ENCODE results near the gene CRYBB3.
"Not testable (repeated sequence)": the region's sequence is repeated elsewhere in the genome, so short reads cannot be mapped to it uniquely, and the experiment has no call there.

DNA sequence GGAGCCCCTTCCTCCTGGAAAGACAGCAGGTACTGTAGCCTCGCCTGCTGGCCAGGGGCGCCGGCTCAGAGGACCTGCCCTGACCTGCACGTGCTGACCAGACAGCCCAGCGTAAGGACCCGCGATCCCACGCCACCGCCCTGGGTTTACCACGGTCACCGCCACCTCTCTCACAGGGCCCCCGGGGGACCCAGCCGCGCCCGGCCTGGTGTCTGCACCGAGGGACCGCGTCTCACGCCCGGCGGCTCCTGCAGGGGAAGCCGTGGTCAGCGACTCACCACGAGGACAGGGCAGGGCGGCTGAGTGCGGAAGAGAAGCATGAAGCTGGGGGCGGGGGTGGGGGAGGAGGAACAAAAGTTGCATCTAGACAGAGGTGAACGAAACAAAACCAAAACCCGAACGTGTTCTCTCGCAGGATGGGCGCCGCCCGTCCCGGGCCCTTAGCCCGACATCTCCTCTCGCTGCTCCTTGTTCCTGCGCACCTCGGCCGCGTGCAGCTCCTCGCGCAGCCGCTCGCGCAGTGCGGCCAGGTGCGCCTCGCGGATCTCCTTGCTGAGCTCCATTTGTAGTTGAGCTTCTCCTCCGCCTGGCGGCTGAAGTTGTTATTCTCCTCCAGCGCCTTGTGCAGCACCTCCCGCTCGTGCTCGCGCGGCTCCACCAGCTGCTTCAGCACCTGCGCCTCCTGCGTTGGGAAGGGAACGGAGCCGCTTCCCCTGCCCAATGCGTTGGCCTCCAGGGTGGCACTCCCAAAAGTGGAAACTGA lies 20.6 kb upstream of the CRYBB3 start:
- TF ChIP-seq FOSL1 (IDR thresholded peaks at IDR 0.05; ENCODE audit: low read depth); YY1 (IDR thresholded peaks at IDR 0.05; ENCODE audit: extremely low read depth, insufficient replicate concordance, low read depth, low read length): not testable (repeated sequence)
- TF ChIP-seq, protein P1, sequence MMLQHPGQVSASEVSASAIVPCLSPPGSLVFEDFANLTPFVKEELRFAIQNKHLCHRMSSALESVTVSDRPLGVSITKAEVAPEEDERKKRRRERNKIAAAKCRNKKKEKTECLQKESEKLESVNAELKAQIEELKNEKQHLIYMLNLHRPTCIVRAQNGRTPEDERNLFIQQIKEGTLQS (IDR thresholded peaks at IDR 0.05): not testable (repeated sequence)
- TF ChIP-seq, protein P2, sequence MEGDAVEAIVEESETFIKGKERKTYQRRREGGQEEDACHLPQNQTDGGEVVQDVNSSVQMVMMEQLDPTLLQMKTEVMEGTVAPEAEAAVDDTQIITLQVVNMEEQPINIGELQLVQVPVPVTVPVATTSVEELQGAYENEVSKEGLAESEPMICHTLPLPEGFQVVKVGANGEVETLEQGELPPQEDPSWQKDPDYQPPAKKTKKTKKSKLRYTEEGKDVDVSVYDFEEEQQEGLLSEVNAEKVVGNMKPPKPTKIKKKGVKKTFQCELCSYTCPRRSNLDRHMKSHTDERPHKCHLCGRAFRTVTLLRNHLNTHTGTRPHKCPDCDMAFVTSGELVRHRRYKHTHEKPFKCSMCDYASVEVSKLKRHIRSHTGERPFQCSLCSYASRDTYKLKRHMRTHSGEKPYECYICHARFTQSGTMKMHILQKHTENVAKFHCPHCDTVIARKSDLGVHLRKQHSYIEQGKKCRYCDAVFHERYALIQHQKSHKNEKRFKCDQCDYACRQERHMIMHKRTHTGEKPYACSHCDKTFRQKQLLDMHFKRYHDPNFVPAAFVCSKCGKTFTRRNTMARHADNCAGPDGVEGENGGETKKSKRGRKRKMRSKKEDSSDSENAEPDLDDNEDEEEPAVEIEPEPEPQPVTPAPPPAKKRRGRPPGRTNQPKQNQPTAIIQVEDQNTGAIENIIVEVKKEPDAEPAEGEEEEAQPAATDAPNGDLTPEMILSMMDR (IDR thresholded peaks at IDR 0.05 in 2 of 3, conservative IDR thresholded peaks at IDR 0.05 in 1 of 3; ENCODE audit: borderline replicate concordance in 1 of 3, insufficient read depth in 1 of 3, low read depth in 2 of 3, low read length in 2 of 3): not testable (repeated sequence)

Data from HCT116 (cell line).